OCI-LY7 (cell line): ENCODE data around the gene FN3K. TPM values are rescaled to one million over a fixed set of nuclear protein-coding genes. Genes with fewer than 3 reads are reported as not detected.
A peak's percentile ranks its signal among the peaks of the same experiment; 100 is the strongest.

Experiments used
- BruUV-seq: library from RNA; stranded (reverse); fragments of 400-500 nt; replicated peaks from 2 replicates; lab custom pipeline; 2021; lab: Mats Ljungman, UMichigan
- CTCF ChIA-PET: fragments of 300-600 bp; sonication (Branson Sonifier 250); formaldehyde crosslinking; loops from one replicate; lab custom pipeline; 2022; ENCODE audit warnings: antibody characterized with exemption; ENCODE audit not compliant: unreplicated experiment; lab: Charles Lee
- POLR2A ChIA-PET: fragments of 300-600 bp; sonication (Branson Sonifier 250); formaldehyde crosslinking; loops from one replicate; lab custom pipeline; 2022; ENCODE audit warnings: antibody characterized with exemption; lab: Charles Lee
- DNase-seq: peaks from one replicate; pipeline ENCODE4 v3.0.0-alpha.2; 2015; ENCODE audit warnings: low spot score
- H2AFZ ChIP-seq: fragments of 200-600 bp; sonication (generic), shearing (Covaris generic); 2 replicates; pipeline ENCODE4 v1.6.1; 2014; ENCODE audit warnings: mild to moderate bottlenecking, antibody characterized with exemption, low read length, moderate library complexity
- H3K27ac ChIP-seq: fragments of 200-600 bp; sonication (generic); 2 replicates; pipeline ENCODE4 v1.5.1; 2014; ENCODE audit warnings: mixed run types, low read depth, mild to moderate bottlenecking, moderate library complexity, low read length, inconsistent platforms; ENCODE audit not compliant: poor library complexity, severe bottlenecking
- H3K36me3 ChIP-seq: fragments of 200-600 bp; sonication (generic); 2 replicates; pipeline ENCODE4 v1.6.1; 2014; ENCODE audit warnings: mild to moderate bottlenecking, antibody characterized with exemption, low read length, moderate library complexity, mixed read lengths; ENCODE audit not compliant: insufficient read depth
- H3K4me1 ChIP-seq: fragments of 200-600 bp; sonication (generic); 2 replicates; pipeline ENCODE4 v1.5.1; 2014; ENCODE audit warnings: mild to moderate bottlenecking, low read length; ENCODE audit not compliant: insufficient read depth, poor library complexity, severe bottlenecking
- H3K4me2 ChIP-seq: fragments of 200-600 bp; sonication (generic); 2 replicates; pipeline ENCODE4 v1.6.1; 2014; ENCODE audit warnings: mild to moderate bottlenecking, low read length
- H3K4me3 ChIP-seq: fragments of 200-600 bp; sonication (generic); 2 replicates; pipeline ENCODE4 v1.5.1; 2014; ENCODE audit warnings: mild to moderate bottlenecking, low read depth, low read length; ENCODE audit not compliant: poor library complexity, severe bottlenecking
- H3K79me2 ChIP-seq: fragments of 200-600 bp; sonication (generic); 2 replicates; pipeline ENCODE4 v1.6.1; 2016; ENCODE audit warnings: low read depth, mild to moderate bottlenecking, low read length, moderate library complexity, mixed read lengths; ENCODE audit not compliant: insufficient read depth
- H3K9me2 ChIP-seq: fragments of 200-600 bp; sonication (generic); 2 replicates; pipeline ENCODE4 v1.6.1; 2016; ENCODE audit warnings: mild to moderate bottlenecking, low read length, mixed read lengths; ENCODE audit not compliant: insufficient read depth
- H3K9me3 ChIP-seq: fragments of 200-600 bp; sonication (generic); 2 replicates; pipeline ENCODE4 v1.6.1; 2014; ENCODE audit warnings: mild to moderate bottlenecking, mixed run types, low read length, mixed read lengths
- H4K20me1 ChIP-seq: fragments of 200-600 bp; sonication (generic); 2 replicates; pipeline ENCODE4 v1.6.1; 2014; ENCODE audit warnings: mild to moderate bottlenecking, antibody characterized with exemption, low read length, moderate library complexity, mixed read lengths; ENCODE audit not compliant: insufficient read depth
- EZH2phosphoT487 ChIP-seq: fragments of 200-600 bp; sonication (generic); IDR thresholded peaks from 2 replicates; pipeline ENCODE4 v1.6.1; 2018; ENCODE audit warnings: low read depth, borderline replicate concordance, mild to moderate bottlenecking, mixed run types, antibody characterized with exemption, low read length, moderate library complexity, mixed read lengths
- intact Hi-C: fragments of 100-400 bp; cut with micrococcal nuclease; formaldehyde crosslinking; loops from one replicate; pipeline ENCODE4 v1.10.0; 2022; ENCODE audit not compliant: unreplicated experiment
- total RNA-seq, 2 experiments: library from RNA; depleted of rRNA in 1 of 2; stranded (reverse); fragments of >200 nt in 1 of 2; shearing (Covaris generic) in 1 of 2; gene quantifications; 2 replicates each; pipeline ENCODE4 v1.2.3, GENCODE V29; 2014 to 2022
- TF ChIP-seq, protein P1 (sequence below): fragments of 200-600 bp; sonication (generic); conservative IDR thresholded peaks from 2 replicates; pipeline ENCODE4 v1.5.1; 2014; ENCODE audit warnings: mild to moderate bottlenecking, antibody characterized with exemption, low read length, moderate library complexity, mixed read lengths

Gene FN3K
- total RNA-seq, 2 experiments from 2014 or later: 3.8 to 32.3 TPM

DNA sequence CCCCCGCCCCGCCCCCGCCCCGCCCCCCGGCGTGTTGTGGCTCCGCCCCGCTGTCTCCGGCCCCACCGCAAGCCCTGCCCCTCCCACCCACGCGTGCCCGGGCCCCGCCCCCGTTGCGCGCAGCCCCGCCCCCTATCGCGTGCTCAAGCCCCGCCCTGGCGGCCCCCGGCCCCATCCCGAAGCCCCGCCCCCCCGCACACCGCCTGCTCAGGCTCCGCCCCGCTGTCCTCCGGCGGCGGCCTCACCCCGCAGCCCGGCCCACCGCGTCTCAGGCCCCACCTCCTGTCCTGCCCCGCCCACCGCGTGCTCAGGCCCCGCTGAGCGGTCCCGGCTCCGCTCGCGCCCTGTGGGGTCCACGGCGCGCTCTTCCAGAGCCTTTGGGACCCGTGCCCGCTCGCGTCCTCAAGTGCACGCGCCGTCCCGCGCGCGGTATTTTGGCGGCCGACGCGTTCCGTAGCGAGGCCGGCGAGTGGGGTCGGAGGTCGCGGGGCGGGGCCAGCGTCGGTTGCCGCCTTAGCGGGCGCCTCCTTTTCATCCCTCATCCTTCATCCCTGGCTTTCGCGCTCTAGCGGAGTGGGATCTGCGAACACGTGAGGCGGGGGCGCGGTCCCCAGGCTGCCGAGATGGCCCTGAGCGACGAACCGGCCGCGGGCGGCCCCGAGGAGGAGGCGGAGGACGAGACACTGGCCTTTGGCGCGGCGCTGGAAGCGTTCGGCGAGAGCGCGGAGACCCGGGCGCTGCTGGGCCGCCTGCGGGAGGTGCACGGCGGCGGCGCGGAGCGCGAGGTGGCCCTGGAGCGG is 16.4 kb downstream of the FN3K start, which contains the start of gene TBCD:
Gene TBCD (plus strand): TSS at position 495 of the 800 bp plus-strand sequence. CDS start 129 bp downstream, at position 624.
- ChIA-PET CTCF (no interaction called here), POLR2A (no interaction called here)
- Histone ChIP-seq H3K36me3 (peaks cover 31% of the 10 kb centered on the region), H3K27ac (peak within 1 kb of the TSS; percentile 64), H3K9me2 (no peaks in the 10 kb centered on the region), H3K9me3 (no peaks in the 10 kb centered on the region), H3K4me3 (peak within 1 kb of the TSS; percentile 84), H2AFZ (peak within 1 kb of the TSS; percentile 62), H3K4me2 (peak within 1 kb of the TSS; percentile 97), H3K4me1 (peaks cover 31% of the 10 kb centered on the region), H3K79me2 (peaks cover 33% of the 10 kb centered on the region), H4K20me1 (no peaks in the 10 kb centered on the region)
- intact Hi-C loops: loop anchor here (1.0 to 5.0 kb wide), 3 partner anchors 35 to 103 kb away; partner anchors contain the start of genes FN3KRP and WDR45B
- no TSS peak for BruUV-seq
- TF ChIP-seq, protein P1, sequence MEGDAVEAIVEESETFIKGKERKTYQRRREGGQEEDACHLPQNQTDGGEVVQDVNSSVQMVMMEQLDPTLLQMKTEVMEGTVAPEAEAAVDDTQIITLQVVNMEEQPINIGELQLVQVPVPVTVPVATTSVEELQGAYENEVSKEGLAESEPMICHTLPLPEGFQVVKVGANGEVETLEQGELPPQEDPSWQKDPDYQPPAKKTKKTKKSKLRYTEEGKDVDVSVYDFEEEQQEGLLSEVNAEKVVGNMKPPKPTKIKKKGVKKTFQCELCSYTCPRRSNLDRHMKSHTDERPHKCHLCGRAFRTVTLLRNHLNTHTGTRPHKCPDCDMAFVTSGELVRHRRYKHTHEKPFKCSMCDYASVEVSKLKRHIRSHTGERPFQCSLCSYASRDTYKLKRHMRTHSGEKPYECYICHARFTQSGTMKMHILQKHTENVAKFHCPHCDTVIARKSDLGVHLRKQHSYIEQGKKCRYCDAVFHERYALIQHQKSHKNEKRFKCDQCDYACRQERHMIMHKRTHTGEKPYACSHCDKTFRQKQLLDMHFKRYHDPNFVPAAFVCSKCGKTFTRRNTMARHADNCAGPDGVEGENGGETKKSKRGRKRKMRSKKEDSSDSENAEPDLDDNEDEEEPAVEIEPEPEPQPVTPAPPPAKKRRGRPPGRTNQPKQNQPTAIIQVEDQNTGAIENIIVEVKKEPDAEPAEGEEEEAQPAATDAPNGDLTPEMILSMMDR: no peak
- no peak for TF ChIP-seq EZH2phosphoT487
- peak; percentile 93 for DNase-seq

DNA sequence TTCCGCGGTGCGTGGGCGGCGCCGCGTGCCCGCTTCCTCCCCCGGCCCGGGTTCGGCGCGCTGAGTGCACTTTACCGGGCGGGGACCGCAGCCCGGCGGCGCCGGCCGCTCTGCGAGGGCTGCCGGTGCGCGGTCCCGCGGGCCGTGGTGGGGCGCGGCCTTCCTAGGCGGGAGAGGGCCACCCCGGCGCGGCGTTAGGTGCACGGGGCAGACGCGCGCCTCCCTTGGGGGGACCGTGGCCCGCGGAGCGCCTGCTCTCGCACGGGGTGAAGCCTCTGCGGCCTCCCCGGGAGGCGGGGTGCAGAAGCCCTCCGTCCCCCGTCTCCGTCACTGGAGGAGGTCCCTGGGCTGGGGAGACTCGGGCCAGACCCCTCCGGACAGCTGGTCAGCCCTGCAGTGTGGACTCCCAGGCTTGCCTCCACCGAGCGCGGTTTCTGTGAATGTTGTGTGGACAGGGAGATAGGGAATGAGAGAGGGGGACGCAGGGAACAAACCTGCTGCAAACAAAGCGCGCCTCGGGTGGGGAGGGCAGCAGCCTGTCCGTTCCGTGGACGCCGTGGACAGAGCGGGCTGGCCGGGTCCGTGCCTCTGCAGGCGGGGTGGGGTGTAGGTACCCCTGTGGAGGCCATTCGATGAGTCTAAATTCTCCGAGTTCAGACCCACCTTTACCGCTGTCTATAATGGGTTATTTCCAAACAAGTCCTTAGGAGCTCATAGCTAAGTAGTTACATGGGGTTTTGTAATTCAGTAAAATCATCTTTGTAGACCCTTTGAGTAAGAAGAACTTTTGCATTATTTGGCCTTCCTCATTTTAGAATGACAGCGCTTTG is 17.2 kb downstream of the FN3K start:
- Histone ChIP-seq H4K20me1 (no peaks in the 10 kb centered on the region), H3K9me2 (no peaks in the 10 kb centered on the region), H3K9me3 (no peaks in the 10 kb centered on the region), H3K36me3 (peaks cover 38% of the 10 kb centered on the region), H3K4me2 (peak overlapping the region; percentile 97), H3K27ac (peak overlapping the region; percentile 64), H3K4me1 (peaks cover 31% of the 10 kb centered on the region), H2AFZ (peak overlapping the region; percentile 62), H3K79me2 (peaks cover 33% of the 10 kb centered on the region), H3K4me3 (peak overlapping the region; percentile 84)
- TF ChIP-seq, protein P1: no peak
- TF ChIP-seq EZH2phosphoT487: no peak
- ChIA-PET POLR2A (no interaction called here), CTCF (no interaction called here)
- DNase-seq: peak; percentile 46
- no TSS peak for BruUV-seq
- intact Hi-C loops: loop anchor here (5.0 kb wide), 1 partner anchor 75 kb away; no protein-coding TSS in a partner anchor
